Stomach (tissue), 19 donors: Measurements from ENCODE around the gene NEU3. TPM values are rescaled to one million over a fixed set of nuclear protein-coding genes. Genes with fewer than 3 reads are reported as not detected.
A peak's percentile ranks its signal among the peaks of the same experiment; 100 is the strongest.

Experiments
- DNase-seq, 2 donors: peaks; one replicate each; pipeline versions ENCODE4 v3.0.0 to v3.0.0-alpha.2; 2013 to 2019
- H3K27ac ChIP-seq, 5 donors: fragments of 200-600 bp in 4 of 5; sonication (generic) in 4 of 5; one replicate each; pipeline ENCODE4 v1.5.1; 2013 to 2019; ENCODE audit warnings: mild to moderate bottlenecking in 1 of 5, moderate library complexity in 1 of 5
- H3K27me3 ChIP-seq, 3 donors: fragments of 200-600 bp; sonication (generic); one replicate each; pipeline ENCODE4 v1.5.1; 2017 to 2019; ENCODE audit warnings: mixed run types in 1 of 3
- H3K36me3 ChIP-seq, 4 donors: fragments of 200-600 bp; sonication (generic); 1 replicate in 3 of 4; 2 replicates in 1 of 4; pipeline ENCODE4 v1.5.1; 2016 to 2019
- H3K4me1 ChIP-seq, 4 donors: fragments of 200-600 bp; sonication (generic); one replicate each; pipeline ENCODE4 v1.5.1; 2016 to 2019
- H3K4me3 ChIP-seq, 4 donors: fragments of 200-600 bp; sonication (generic) in 3 of 4; one replicate each; pipeline ENCODE4 v1.5.1; 2016 to 2019; ENCODE audit warnings: mild to moderate bottlenecking in 1 of 4
- H3K9me3 ChIP-seq, 4 donors: fragments of 200-600 bp; sonication (generic); one replicate each; pipeline ENCODE4 v1.5.1; 2016 to 2019
- EP300 ChIP-seq: sonication (generic); formaldehyde crosslinking; IDR thresholded peaks from one replicate; pipeline ENCODE4 v1.6.1; 2017; ENCODE audit warnings: antibody characterized with exemption
- POLR2A ChIP-seq, 4 donors: fragments of 450-650 bp; IDR thresholded peaks; one replicate each; pipeline ENCODE4 v1.6.1; 2016; ENCODE audit warnings: antibody characterized with exemption in 4 of 4, control low read depth in 2 of 4, mild to moderate bottlenecking in 1 of 4, moderate library complexity in 1 of 4
- POLR2AphosphoS5 ChIP-seq, 3 donors: sonication (generic); formaldehyde crosslinking; IDR thresholded peaks; one replicate each; pipeline ENCODE4 v1.6.1; 2016; ENCODE audit warnings: antibody characterized with exemption in 3 of 3
- WGBS, 5 donors: extraction: QIAGEN DNeasy Blood & Tissue Kit in 3 of 5; methylation state at CpG; one replicate each; pipeline versions ENCODE4 v1.1.5 to v1.1.7; 2013 to 2018; 5-methylcytosine and 5-hydroxymethylcytosine counted together
- intact Hi-C: fragments of 100-400 bp; cut with DNase I; formaldehyde crosslinking; loops from one replicate; pipeline ENCODE4 v1.15.1; 2023; ENCODE audit warnings: low total_unique reads
- long read RNA-seq, 10 donors: transcript quantifications; one replicate each; lab custom pipeline, GENCODE V29; 2026
- polyA plus RNA-seq, 3 donors: library from polyadenylated mRNA; stranded (reverse); fragments of 200-250 nt; gene quantifications; one replicate each; pipeline ENCODE4 v1.2.3, GENCODE V29; 2013
- total RNA-seq, 5 donors: library from RNA; depleted of rRNA; stranded (reverse); fragments of >200 nt; gene quantifications; one replicate each; pipeline versions ENCODE4 v1.1.0 to v1.2.3, GENCODE V29; 2014 to 2016
- TF ChIP-seq, protein P1 (sequence below), 7 experiments: fragments of 450-650 bp in 4 of 7; fragments of 200-600 bp in 3 of 7; sonication (generic) in 3 of 7; IDR thresholded peaks; one replicate each; pipeline ENCODE4 v1.5.1; 2016 to 2019; ENCODE audit warnings: antibody characterized with exemption in 7 of 7, control low read depth in 2 of 7, mild to moderate bottlenecking in 1 of 7
- donor health status: healthy with polysubstance abuse.
- donor health status: Bipolar disorder and iron deficiency.
- donor health status: healthy.

NEU3 gene, protein sequence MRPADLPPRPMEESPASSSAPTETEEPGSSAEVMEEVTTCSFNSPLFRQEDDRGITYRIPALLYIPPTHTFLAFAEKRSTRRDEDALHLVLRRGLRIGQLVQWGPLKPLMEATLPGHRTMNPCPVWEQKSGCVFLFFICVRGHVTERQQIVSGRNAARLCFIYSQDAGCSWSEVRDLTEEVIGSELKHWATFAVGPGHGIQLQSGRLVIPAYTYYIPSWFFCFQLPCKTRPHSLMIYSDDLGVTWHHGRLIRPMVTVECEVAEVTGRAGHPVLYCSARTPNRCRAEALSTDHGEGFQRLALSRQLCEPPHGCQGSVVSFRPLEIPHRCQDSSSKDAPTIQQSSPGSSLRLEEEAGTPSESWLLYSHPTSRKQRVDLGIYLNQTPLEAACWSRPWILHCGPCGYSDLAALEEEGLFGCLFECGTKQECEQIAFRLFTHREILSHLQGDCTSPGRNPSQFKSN
- total RNA-seq = 10 to 100 TPM in 2 of 5 donors, 1 to 10 TPM in 2, under 1 TPM in 1; 0.58 to 33.5 (median 8.7) TPM
- polyA plus RNA-seq = 1 to 10 TPM; 1.5 to 5.6 (median 1.9) TPM
- long read RNA-seq, donor 1 = 0 reads
- long read RNA-seq, donor 2 = 0 reads
- long read RNA-seq, donor 3, partial matches to known transcripts = 0 of 1 reads
- long read RNA-seq, donor 3, other reads (novel, unspliced or antisense) = 0 of 1 reads
- long read RNA-seq, donor 4 = 0 reads
- long read RNA-seq, donor 5 = 0 reads
- long read RNA-seq, donor 6 = 0 reads
- long read RNA-seq, donor 7, full-length matches to known transcripts = 1 of 1 reads
- long read RNA-seq, donor 7, partial matches to known transcripts = 0 of 1 reads
- long read RNA-seq, donor 7, other reads (novel, unspliced or antisense) = 0 of 1 reads
- long read RNA-seq, donor 8, full-length matches to known transcripts = 1 of 1 reads
- long read RNA-seq, donor 8, partial matches to known transcripts = 0 of 1 reads
- long read RNA-seq, donor 8, other reads (novel, unspliced or antisense) = 0 of 1 reads
- long read RNA-seq, donor 9 = 0 reads
- long read RNA-seq, donor 10 = 0 reads

DNA sequence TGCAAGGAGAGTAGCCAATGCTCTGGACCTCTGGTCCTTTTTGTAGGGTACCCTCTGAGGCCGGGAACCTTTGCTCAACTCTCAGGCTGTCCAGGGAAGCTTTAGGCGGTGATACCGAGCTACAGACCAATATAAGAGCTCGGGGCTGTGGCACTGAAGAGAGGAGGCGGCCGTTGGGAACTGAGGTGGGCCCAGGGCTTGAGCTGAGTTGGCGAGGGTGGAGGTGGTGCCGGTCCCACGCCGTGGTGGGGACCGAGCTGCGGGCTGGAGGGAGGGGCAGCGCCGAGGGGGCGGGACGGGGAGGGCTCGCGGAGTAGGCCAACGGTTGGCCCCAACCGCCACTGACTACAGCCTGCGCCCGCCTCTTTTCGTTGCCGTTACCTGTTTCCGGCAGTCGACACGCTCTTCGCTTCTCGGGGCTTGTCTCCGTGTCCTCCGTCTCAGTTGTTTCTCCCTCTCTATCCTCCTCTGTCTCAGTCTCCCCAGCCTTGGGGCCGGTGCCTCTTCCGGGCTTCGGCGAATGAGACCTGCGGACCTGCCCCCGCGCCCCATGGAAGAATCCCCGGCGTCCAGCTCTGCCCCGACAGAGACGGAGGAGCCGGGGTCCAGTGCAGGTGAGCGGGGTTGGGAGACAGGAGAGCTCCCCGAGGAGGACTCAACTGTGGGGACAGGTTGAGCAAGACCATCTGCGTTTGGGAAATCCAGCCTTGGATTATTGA, at the start of gene NEU3:
Gene NEU3, plus strand, starts transcription at position 393 of the 719 bp plus-strand sequence. Its CDS starts 128 bp downstream, at position 521.
- TF ChIP-seq POLR2AphosphoS5 (IDR thresholded peaks at IDR 0.05) = peak in 2 of 3 donors; percentile 42 to 73
- TF ChIP-seq, protein P1, sequence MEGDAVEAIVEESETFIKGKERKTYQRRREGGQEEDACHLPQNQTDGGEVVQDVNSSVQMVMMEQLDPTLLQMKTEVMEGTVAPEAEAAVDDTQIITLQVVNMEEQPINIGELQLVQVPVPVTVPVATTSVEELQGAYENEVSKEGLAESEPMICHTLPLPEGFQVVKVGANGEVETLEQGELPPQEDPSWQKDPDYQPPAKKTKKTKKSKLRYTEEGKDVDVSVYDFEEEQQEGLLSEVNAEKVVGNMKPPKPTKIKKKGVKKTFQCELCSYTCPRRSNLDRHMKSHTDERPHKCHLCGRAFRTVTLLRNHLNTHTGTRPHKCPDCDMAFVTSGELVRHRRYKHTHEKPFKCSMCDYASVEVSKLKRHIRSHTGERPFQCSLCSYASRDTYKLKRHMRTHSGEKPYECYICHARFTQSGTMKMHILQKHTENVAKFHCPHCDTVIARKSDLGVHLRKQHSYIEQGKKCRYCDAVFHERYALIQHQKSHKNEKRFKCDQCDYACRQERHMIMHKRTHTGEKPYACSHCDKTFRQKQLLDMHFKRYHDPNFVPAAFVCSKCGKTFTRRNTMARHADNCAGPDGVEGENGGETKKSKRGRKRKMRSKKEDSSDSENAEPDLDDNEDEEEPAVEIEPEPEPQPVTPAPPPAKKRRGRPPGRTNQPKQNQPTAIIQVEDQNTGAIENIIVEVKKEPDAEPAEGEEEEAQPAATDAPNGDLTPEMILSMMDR (IDR thresholded peaks at IDR 0.05) = no peak
- no peaks in the 10 kb centered on the region for H3K27me3 ChIP-seq
- intact Hi-C loops = no loop called here
- DNase-seq = peak; percentile 84 to 93
- H3K4me3 ChIP-seq = peak within 1 kb of the TSS; percentile 61 to 82 (median 68)
- peak within 1 kb of the TSS; percentile 67 to 86 (median 78) for H3K27ac ChIP-seq
- H3K36me3 ChIP-seq = no peaks in the 10 kb centered on the region
- 0 to 2% (median 1%) methylated on average over 26 to 46 of the region's 46 CpGs for WGBS, 5 donors
- H3K9me3 ChIP-seq = no peaks in the 10 kb centered on the region
- peaks cover 0 to 33% (median 27%) of the 10 kb centered on the region in 4 donors for H3K4me1 ChIP-seq

DNA sequence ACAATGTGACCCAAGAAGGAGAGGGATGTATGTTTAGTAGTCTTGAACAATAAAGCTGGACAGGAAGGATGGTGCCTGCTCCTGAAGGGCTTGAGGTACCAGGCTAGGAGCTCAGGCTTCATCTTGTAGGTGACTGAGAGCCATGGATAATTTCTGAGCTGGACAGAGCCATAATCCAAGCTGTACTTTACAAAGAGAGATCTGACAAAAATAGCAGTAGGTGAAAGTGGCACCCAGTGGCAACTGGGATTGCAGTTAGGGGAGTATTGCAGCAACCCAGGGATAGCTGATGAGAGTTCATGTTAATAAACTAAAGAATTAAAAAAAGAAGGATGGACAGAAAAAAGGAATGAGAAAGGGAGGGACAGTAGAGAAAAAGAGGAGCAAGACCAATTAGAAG, 47.2 kb upstream of the NEU3 start:
- H3K9me3 ChIP-seq = no peaks in the 10 kb centered on the region
- DNase-seq = no peak
- H3K27ac ChIP-seq = no peak overlapping the region
- H3K4me3 ChIP-seq = no peak overlapping the region
- intact Hi-C loops = no loop called here
- TF ChIP-seq EP300 (no peak), POLR2AphosphoS5 (IDR thresholded peaks at IDR 0.05) (no peak), POLR2A (IDR thresholded peaks at IDR 0.05) (no peak)
- TF ChIP-seq, protein P1 (IDR thresholded peaks at IDR 0.05) = no peak
- H3K27me3 ChIP-seq = no peaks in the 10 kb centered on the region
- H3K36me3 ChIP-seq = peaks cover 2 to 67% (median 41%) of the 10 kb centered on the region in 4 donors
- peaks cover 0 to 28% (median 6%) of the 10 kb centered on the region in 4 donors for H3K4me1 ChIP-seq

DNA sequence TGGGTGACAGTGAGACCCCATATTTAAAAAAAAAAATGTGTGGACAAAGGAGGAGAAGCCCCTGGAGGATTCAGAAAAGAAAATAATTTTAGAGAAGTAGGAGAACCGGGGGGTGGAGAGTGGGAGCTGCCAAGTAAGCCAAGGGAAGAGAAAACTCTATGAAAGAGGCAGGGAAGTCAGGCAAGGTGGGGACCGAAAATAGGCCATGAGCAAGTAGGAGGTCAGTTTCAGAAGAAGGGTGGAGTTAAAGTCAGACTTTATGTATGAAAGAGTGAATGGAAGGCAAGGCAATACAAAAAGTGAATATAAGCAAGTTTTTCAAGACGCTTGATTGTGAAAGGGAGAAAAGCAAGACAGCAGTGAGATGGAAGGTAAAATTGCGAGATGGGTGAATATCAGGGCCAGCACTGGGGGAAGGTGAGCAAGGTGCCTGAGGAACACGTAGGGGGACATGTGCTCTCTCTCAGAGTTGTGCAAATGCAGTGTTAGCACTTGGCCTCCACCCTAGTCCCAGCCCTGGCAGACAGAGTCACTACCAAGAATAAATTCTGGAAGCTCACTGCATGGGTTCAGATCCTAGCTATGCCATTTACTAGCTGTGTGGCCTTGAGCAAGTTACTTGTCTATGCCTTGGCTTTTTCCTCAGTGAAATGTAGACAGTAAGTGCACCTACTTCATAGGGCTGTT, 46.5 kb upstream of the NEU3 start:
- intact Hi-C loops = no loop called here
- Histone ChIP-seq H3K4me1 (peaks cover 0 to 32% (median 9%) of the 10 kb centered on the region in 4 donors), H3K27ac (no peak overlapping the region), H3K36me3 (peaks cover 0 to 60% (median 34%) of the 10 kb centered on the region in 4 donors), H3K9me3 (no peaks in the 10 kb centered on the region), H3K4me3 (no peak overlapping the region), H3K27me3 (no peaks in the 10 kb centered on the region)
- TF ChIP-seq EP300 = no peak
- TF ChIP-seq, protein P1 (IDR thresholded peaks at IDR 0.05) = no peak
- no peak for TF ChIP-seq POLR2A (IDR thresholded peaks at IDR 0.05)
- TF ChIP-seq POLR2AphosphoS5 (IDR thresholded peaks at IDR 0.05) = no peak
- 87 to 93% (median 90%) methylated on average over 5 of the region's 5 CpGs for WGBS, 5 donors
- no peak for DNase-seq
